Gastrocnemius medialis (tissue), 4 donors: ENCODE measurements around the gene RDH13. TPM values are rescaled to one million over a fixed set of nuclear protein-coding genes. Genes with fewer than 3 reads are reported as not detected.

Experiments
- ATAC-seq, 2 donors: fragments of 150-250 bp; one replicate each; pipeline ENCODE4 v1.9.1; 2016
- DNase-seq, 2 donors: peaks; one replicate each; pipeline ENCODE4 v3.0.0-alpha.2; 2019
- H3K27ac ChIP-seq, 4 donors: fragments of 200-600 bp; sonication (generic); 1 replicate in 1 of 4; 2 replicates in 3 of 4; pipeline ENCODE4 v1.5.1; 2016 to 2018; ENCODE audit warnings: mild to moderate bottlenecking in 2 of 4, moderate library complexity in 1 of 4
- H3K27me3 ChIP-seq, 3 donors: fragments of 200-600 bp; sonication (generic) in 2 of 3; 1 replicate in 1 of 3; 2 replicates in 2 of 3; pipeline versions ENCODE4 v1.5.1 to v1.6.0; 2016 to 2019; ENCODE audit warnings: mild to moderate bottlenecking in 1 of 3, moderate library complexity in 1 of 3
- H3K36me3 ChIP-seq, 2 donors: fragments of 200-600 bp; sonication (generic) in 1 of 2; one replicate each; pipeline ENCODE4 v1.5.1; 2017 to 2018
- H3K4me1 ChIP-seq, 2 donors: fragments of 200-600 bp; sonication (generic) in 1 of 2; one replicate each; pipeline ENCODE4 v1.5.1; 2016 to 2017; ENCODE audit warnings: mild to moderate bottlenecking in 2 of 2
- H3K4me3 ChIP-seq, 4 donors: fragments of 200-600 bp; sonication (generic) in 3 of 4; 1 replicate in 1 of 4; 2 replicates in 3 of 4; pipeline ENCODE4 v1.5.1; 2016 to 2019; ENCODE audit warnings: mild to moderate bottlenecking in 2 of 4
- H3K9me3 ChIP-seq, 3 donors: fragments of 200-600 bp; sonication (generic) in 2 of 3; 1 replicate in 1 of 3; 2 replicates in 2 of 3; pipeline ENCODE4 v1.5.1; 2016 to 2019
- CTCF ChIP-seq, 5 experiments: fragments of 450-650 bp in 3 of 5; fragments of 200-600 bp in 2 of 5; sonication (generic) in 2 of 5; IDR thresholded peaks in 4 of 5; conservative IDR thresholded peaks in 1 of 5; 1 replicate in 4 of 5; 2 replicates in 1 of 5; pipeline ENCODE4 v1.5.1; 2016 to 2019; ENCODE audit warnings: antibody characterized with exemption in 5 of 5, mild to moderate bottlenecking in 3 of 5, moderate library complexity in 3 of 5
- POLR2A ChIP-seq, 2 donors: fragments of 450-650 bp; IDR thresholded peaks; one replicate each; pipeline ENCODE4 v1.6.1; 2017; ENCODE audit warnings: antibody characterized with exemption in 2 of 2, mild to moderate bottlenecking in 2 of 2, moderate library complexity in 2 of 2
- in situ Hi-C, 4 donors: fragments of 200-750 bp; cut with MboI; loops; one replicate each; pipeline versions ENCODE4 v1.15.0 to v1.8.0; 2017; ENCODE audit warnings: low sequenced_read_pairs in 4 of 4
- intact Hi-C: fragments of 100-400 bp; cut with DNase I; formaldehyde crosslinking; loops from one replicate; pipeline ENCODE4 v1.15.1; 2023; ENCODE audit warnings: low total_unique reads
- total RNA-seq, 4 donors: library from RNA; depleted of rRNA; stranded (reverse); fragments of >200 nt; gene quantifications; one replicate each; pipeline versions ENCODE4 v1.1.0 to v1.2.3, GENCODE V29; 2016

Gene RDH13
- total RNA-seq, 4 donors from 2014 or later = 5.2 to 10.5 (median 7.6) TPM

GRCh38 chr19:55018216-55018615, 44.7 kb downstream of the RDH13 start:
- TF ChIP-seq CTCF (IDR thresholded peaks at IDR 0.05 in 4 of 5, conservative IDR thresholded peaks at IDR 0.05 in 1 of 5) = no peak
- TF ChIP-seq POLR2A (IDR thresholded peaks at IDR 0.05) = no peak
- in situ Hi-C loops (no loop called here), intact Hi-C loops (no loop called here)
- H3K36me3 ChIP-seq = no peaks in the 10 kb centered on the region
- H3K27me3 ChIP-seq = no peaks in the 10 kb centered on the region
- no peaks in the 10 kb centered on the region for H3K9me3 ChIP-seq
- H3K4me1 ChIP-seq = no peaks in the 10 kb centered on the region
- ATAC-seq (no peak), DNase-seq (no peak)
- no peak overlapping the region for H3K27ac ChIP-seq
- H3K4me3 ChIP-seq = no peak overlapping the region

- DNase-seq = no peak
- Histone ChIP-seq H3K27me3 (no peaks in the 10 kb centered on the region), H3K4me1 (no peaks in the 10 kb centered on the region), H3K4me3 (no peak overlapping the region), H3K9me3 (no peaks in the 10 kb centered on the region), H3K27ac (no peak overlapping the region), H3K36me3 (no peaks in the 10 kb centered on the region)
- in situ Hi-C loops = no loop called here
- no peak for ATAC-seq
- TF ChIP-seq POLR2A (IDR thresholded peaks at IDR 0.05) (no peak), CTCF (IDR thresholded peaks at IDR 0.05 in 4 of 5, conservative IDR thresholded peaks at IDR 0.05 in 1 of 5) (no peak)
- intact Hi-C loops = no loop called here
These were observed 46.9 kb downstream of the RDH13 start for GRCh38 chr19:55016017-55016416.

- Histone ChIP-seq H3K36me3 (no peaks in the 10 kb centered on the region), H3K4me1 (no peaks in the 10 kb centered on the region), H3K27me3 (no peaks in the 10 kb centered on the region), H3K9me3 (no peaks in the 10 kb centered on the region), H3K27ac (no peak overlapping the region), H3K4me3 (peak overlapping the region in 1 of 4 donors; percentile 14)
- TF ChIP-seq POLR2A (IDR thresholded peaks at IDR 0.05) (no peak), CTCF (IDR thresholded peaks at IDR 0.05 in 4 of 5, conservative IDR thresholded peaks at IDR 0.05 in 1 of 5) (no peak)
- ATAC-seq (no peak), DNase-seq (no peak)
- intact Hi-C loops (no loop called here), in situ Hi-C loops (no loop called here)
These were observed 47.8 kb downstream of the RDH13 start for GRCh38 chr19:55015126-55015525.

GRCh38 chr19:55014714-55015113, 48.2 kb downstream of the RDH13 start:
- Histone ChIP-seq H3K4me3 (peak overlapping the region in 1 of 4 donors; percentile 14), H3K27ac (no peak overlapping the region), H3K36me3 (no peaks in the 10 kb centered on the region), H3K4me1 (no peaks in the 10 kb centered on the region), H3K9me3 (no peaks in the 10 kb centered on the region), H3K27me3 (no peaks in the 10 kb centered on the region)
- in situ Hi-C loops (no loop called here), intact Hi-C loops (no loop called here)
- no peak for ATAC-seq
- no peak for DNase-seq
- TF ChIP-seq POLR2A (IDR thresholded peaks at IDR 0.05) (no peak), CTCF (IDR thresholded peaks at IDR 0.05 in 4 of 5, conservative IDR thresholded peaks at IDR 0.05 in 1 of 5) (no peak)

- Histone ChIP-seq H3K27ac (no peak overlapping the region), H3K27me3 (no peaks in the 10 kb centered on the region), H3K36me3 (no peaks in the 10 kb centered on the region), H3K4me3 (no peak overlapping the region), H3K4me1 (no peaks in the 10 kb centered on the region), H3K9me3 (no peaks in the 10 kb centered on the region)
- no peak for ATAC-seq
- intact Hi-C loops = no loop called here
- no peak for TF ChIP-seq CTCF (IDR thresholded peaks at IDR 0.05 in 4 of 5, conservative IDR thresholded peaks at IDR 0.05 in 1 of 5)
- no peak for TF ChIP-seq POLR2A (IDR thresholded peaks at IDR 0.05)
- in situ Hi-C loops = no loop called here
- no peak for DNase-seq
These were observed 49.4 kb downstream of the RDH13 start for GRCh38 chr19:55013596-55013995.
